Neutrophil (primary cell): ENCODE measurements around the gene ATRN.

Experiments used
- H3K27ac ChIP-seq: fragments of 200-600 bp; sonication (generic); 2 replicates; pipeline ENCODE4 v1.5.1; 2016; ENCODE audit warnings: mild to moderate bottlenecking, moderate library complexity
- H3K27me3 ChIP-seq: fragments of 200-600 bp; sonication (generic); 2 replicates; pipeline ENCODE4 v1.6.0; 2016; ENCODE audit warnings: mild to moderate bottlenecking
- H3K36me3 ChIP-seq: fragments of 200-600 bp; sonication (generic); 2 replicates; pipeline ENCODE4 v1.5.1; 2017
- H3K4me1 ChIP-seq, 2 experiments: fragments of 200-600 bp in 1 of 2; sonication (generic) in 1 of 2; 1 replicate in 1 of 2; 2 replicates in 1 of 2; pipeline versions ENCODE4 v1.5.1 to v1.6.1; 2013 to 2016; ENCODE audit warnings: low read depth in 1 of 2, low read length in 1 of 2, mild to moderate bottlenecking in 1 of 2, moderate library complexity in 1 of 2; ENCODE audit not compliant: control insufficient read depth in 1 of 2, insufficient read depth in 1 of 2
- H3K4me3 ChIP-seq, 2 experiments: fragments of 200-600 bp in 1 of 2; sonication (generic) in 1 of 2; 1 replicate in 1 of 2; 2 replicates in 1 of 2; pipeline ENCODE4 v1.5.1; 2013 to 2016; ENCODE audit warnings: low read depth in 1 of 2, low read length in 1 of 2, mild to moderate bottlenecking in 1 of 2, moderate library complexity in 1 of 2
- H3K9me3 ChIP-seq: fragments of 200-600 bp; sonication (generic); 2 replicates; pipeline ENCODE4 v1.5.1; 2016
- TF ChIP-seq, protein P1 (sequence below): fragments of 200-600 bp; sonication (generic); IDR thresholded peaks from 2 replicates; pipeline ENCODE4 v1.5.1; 2016; ENCODE audit warnings: antibody characterized with exemption

The ATRN gene

DNA sequence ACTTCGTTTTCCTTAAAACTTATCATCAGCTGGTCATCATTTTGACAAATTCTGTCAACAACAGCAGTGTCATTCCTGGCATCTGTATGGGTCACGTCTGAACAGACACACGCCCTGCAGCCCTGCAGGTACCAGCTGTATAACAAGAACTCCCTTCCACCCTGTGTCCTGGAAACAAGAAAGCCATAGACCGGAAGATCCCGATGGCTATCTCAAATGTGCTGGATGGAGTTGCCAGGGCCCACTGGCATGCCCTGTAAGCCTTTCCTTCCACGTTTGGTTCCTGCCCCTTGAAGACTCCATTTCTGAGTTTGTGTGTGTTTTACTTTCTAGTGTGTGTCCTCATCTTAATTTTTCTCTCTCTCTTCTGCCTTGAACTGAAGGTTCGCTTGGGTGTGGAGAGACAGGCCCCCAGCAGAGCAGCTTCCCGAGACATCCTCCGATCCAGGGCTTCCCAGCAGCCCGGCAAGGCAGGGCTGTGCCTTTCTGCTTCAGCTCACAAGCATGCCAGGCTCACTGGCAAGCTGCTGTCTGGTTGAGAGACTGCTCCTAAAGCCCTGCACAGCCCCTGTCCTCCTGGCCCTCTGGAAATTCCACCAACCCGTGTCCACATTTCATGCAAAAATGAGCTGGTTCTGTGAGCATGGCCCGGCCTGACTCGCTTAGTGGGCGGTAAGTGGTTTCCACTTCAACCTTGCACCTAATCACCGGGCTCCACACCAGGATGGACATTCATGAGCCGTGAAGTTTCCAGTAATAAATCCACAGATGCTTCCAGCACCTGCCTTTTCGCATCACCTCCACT lies 183.7 kb downstream of the ATRN start:
- Histone ChIP-seq H3K27me3 (peaks cover 20% of the 10 kb centered on the region), H3K27ac (peak overlapping the region; percentile 85), H3K9me3 (no peaks in the 10 kb centered on the region), H3K36me3 (no peaks in the 10 kb centered on the region), H3K4me1 (peaks cover 19 to 46% of the 10 kb centered on the region in 2 experiments), H3K4me3 (no peak overlapping the region)
- TF ChIP-seq, protein P1, sequence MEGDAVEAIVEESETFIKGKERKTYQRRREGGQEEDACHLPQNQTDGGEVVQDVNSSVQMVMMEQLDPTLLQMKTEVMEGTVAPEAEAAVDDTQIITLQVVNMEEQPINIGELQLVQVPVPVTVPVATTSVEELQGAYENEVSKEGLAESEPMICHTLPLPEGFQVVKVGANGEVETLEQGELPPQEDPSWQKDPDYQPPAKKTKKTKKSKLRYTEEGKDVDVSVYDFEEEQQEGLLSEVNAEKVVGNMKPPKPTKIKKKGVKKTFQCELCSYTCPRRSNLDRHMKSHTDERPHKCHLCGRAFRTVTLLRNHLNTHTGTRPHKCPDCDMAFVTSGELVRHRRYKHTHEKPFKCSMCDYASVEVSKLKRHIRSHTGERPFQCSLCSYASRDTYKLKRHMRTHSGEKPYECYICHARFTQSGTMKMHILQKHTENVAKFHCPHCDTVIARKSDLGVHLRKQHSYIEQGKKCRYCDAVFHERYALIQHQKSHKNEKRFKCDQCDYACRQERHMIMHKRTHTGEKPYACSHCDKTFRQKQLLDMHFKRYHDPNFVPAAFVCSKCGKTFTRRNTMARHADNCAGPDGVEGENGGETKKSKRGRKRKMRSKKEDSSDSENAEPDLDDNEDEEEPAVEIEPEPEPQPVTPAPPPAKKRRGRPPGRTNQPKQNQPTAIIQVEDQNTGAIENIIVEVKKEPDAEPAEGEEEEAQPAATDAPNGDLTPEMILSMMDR = no peak

DNA sequence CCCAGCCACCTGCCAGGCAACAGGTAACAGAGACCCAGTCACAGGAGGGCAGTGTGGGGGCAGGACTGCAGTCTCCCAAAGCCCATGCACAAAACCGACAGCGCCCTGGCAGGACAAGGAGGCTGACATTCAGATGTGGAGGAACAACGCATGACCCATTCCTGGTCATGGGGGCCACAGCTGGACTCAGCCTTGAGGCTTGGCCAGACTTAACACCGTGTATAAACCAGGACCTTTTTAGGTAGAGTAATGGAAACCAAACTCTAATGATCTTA lies 184.2 kb downstream of the ATRN start:
- Histone ChIP-seq H3K4me3 (no peak overlapping the region), H3K36me3 (no peaks in the 10 kb centered on the region), H3K4me1 (peaks cover 19 to 46% of the 10 kb centered on the region in 2 experiments), H3K27ac (no peak overlapping the region), H3K9me3 (no peaks in the 10 kb centered on the region), H3K27me3 (peaks cover 26% of the 10 kb centered on the region)
- TF ChIP-seq, protein P1 = no peak

DNA sequence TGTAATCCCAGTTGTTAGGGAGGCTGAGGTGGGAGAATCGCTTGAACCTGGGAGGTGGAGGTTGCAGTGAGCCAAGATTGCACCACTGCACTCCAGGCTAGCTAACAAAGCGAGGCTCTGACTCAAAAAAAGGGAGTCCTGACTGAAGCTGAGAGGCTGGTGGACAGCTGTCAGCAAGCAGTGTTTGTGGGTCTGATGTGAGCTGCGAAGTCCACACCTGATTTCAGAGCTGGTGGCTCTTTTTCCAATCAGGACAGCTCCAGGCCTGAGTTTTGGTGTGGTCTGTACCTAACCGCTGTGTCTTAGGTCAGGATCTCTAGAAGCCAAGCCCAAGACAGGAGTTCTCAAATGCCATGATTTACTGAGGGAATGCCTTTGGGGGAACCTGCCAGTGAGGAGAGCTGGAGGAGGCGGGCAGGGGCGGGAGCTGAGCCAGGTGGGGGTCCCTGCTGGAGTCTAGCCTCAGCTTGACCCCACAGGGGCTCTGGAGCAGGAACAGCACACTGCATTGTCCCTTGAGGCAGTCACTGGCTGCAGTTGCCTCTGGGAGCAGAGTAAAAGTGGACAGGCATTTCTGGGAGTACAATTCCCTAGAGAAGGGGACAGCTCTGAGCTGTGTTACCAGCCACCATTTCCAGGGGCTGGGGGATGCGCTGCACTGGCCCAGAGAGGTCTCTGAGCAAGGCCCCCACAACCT lies 187.3 kb downstream of the ATRN start:
- H3K9me3 ChIP-seq = no peaks in the 10 kb centered on the region
- no peak overlapping the region for H3K4me3 ChIP-seq
- no peak overlapping the region for H3K27ac ChIP-seq
- H3K36me3 ChIP-seq = no peaks in the 10 kb centered on the region
- TF ChIP-seq, protein P1 = no peak
- H3K4me1 ChIP-seq = peaks cover 16 to 37% of the 10 kb centered on the region in 2 experiments
- peaks cover 57% of the 10 kb centered on the region for H3K27me3 ChIP-seq

DNA sequence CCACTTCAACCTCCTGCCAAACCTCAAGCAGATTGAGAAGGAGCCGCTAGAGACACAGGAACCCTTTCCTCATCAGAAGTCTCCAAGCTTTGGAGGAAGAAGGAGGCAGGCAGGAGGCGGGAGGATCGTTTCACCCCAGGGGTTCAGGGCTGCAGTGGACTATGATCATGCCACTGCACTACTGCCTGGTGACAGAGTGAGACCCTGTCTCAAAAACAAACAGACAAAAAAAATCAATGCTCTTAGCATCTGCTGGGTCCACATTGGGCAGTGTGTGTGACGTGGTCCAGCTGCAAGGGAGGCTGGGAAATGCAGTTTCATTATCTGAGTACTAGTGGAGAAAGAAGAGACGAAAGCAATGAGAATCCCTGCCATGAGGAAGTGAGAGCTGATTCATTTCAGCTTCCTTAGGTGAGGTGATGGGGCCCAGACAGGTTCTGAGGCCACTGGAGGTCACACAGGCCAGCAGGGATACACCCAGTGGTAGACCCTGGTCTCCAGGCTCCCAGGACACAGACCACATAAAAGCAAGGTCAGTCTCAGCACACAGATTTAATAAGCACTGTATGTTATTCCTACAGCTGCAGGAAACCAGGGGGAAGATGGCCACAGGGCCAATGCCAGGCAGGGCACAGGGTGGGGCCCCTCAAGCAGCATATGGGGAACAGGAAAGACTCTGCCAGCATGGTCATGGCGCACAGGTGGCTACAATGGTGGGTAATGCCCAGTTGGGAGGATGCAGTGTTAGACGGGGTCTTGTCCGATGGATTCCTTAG lies 188.1 kb downstream of the ATRN start:
- peaks cover 64% of the 10 kb centered on the region for H3K27me3 ChIP-seq
- peaks cover 9 to 30% of the 10 kb centered on the region in 2 experiments for H3K4me1 ChIP-seq
- H3K27ac ChIP-seq = no peak overlapping the region
- no peak overlapping the region for H3K4me3 ChIP-seq
- TF ChIP-seq, protein P1 = no peak
- H3K9me3 ChIP-seq = no peaks in the 10 kb centered on the region
- H3K36me3 ChIP-seq = no peaks in the 10 kb centered on the region

DNA sequence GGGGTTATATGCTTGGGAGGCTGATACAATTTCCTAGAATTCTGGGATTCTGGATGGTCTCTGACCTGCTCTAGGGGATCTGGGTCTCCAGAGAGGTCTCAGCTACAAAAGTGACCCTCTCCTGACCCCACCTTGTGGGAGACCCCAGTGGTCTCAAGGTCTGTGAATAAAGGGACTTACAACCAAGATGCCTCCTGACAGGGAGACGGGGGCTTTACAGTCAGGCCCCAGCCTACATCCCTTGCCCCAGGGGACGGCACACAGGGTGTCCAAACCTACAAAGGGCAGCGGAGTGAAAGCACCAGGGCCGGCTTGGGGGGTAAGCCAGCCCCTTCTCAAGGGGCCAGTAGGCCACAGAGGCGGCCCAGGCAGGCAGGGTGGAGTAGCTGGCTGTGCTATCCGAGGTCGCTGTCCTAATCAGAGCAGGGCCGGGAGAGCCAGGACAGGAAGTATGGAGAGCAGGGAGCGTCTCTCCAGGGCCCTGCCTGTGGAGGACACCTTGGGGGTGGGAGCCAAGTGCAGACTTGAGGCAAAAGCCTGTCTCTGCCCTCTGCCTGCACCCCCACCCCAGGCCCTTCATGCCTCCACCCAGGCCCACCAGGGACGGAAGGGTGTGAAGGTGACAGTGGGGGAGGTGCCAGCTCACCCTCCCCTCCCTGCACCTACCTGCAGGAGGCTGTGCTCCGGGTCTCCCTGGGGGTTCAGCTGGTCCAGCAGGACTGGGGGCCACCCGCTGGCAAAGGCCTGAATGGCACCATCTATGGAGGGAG lies 188.9 kb downstream of the ATRN start:
- H3K27me3 ChIP-seq = peaks cover 72% of the 10 kb centered on the region
- no peaks in the 10 kb centered on the region for H3K9me3 ChIP-seq
- TF ChIP-seq, protein P1 = no peak
- H3K36me3 ChIP-seq = no peaks in the 10 kb centered on the region
- no peak overlapping the region for H3K4me3 ChIP-seq
- H3K4me1 ChIP-seq = peaks cover 3 to 22% of the 10 kb centered on the region in 2 experiments
- H3K27ac ChIP-seq = no peak overlapping the region
